Neutrophil (primary cell): ENCODE data around the gene RAMP3.

Experiments used
- H3K27ac ChIP-seq: fragments of 200-600 bp; sonication (generic); 2 replicates; pipeline ENCODE4 v1.5.1; 2016; ENCODE audit warnings: mild to moderate bottlenecking, moderate library complexity
- H3K27me3 ChIP-seq: fragments of 200-600 bp; sonication (generic); 2 replicates; pipeline ENCODE4 v1.6.0; 2016; ENCODE audit warnings: mild to moderate bottlenecking
- H3K36me3 ChIP-seq: fragments of 200-600 bp; sonication (generic); 2 replicates; pipeline ENCODE4 v1.5.1; 2017
- H3K4me1 ChIP-seq, 2 experiments: fragments of 200-600 bp in 1 of 2; sonication (generic) in 1 of 2; 1 replicate in 1 of 2; 2 replicates in 1 of 2; pipeline versions ENCODE4 v1.5.1 to v1.6.1; 2013 to 2016; ENCODE audit warnings: low read depth in 1 of 2, low read length in 1 of 2, mild to moderate bottlenecking in 1 of 2, moderate library complexity in 1 of 2; ENCODE audit not compliant: control insufficient read depth in 1 of 2, insufficient read depth in 1 of 2
- H3K4me3 ChIP-seq, 2 experiments: fragments of 200-600 bp in 1 of 2; sonication (generic) in 1 of 2; 1 replicate in 1 of 2; 2 replicates in 1 of 2; pipeline ENCODE4 v1.5.1; 2013 to 2016; ENCODE audit warnings: low read depth in 1 of 2, low read length in 1 of 2, mild to moderate bottlenecking in 1 of 2, moderate library complexity in 1 of 2
- H3K9me3 ChIP-seq: fragments of 200-600 bp; sonication (generic); 2 replicates; pipeline ENCODE4 v1.5.1; 2016
- TF ChIP-seq, protein P1 (sequence below): fragments of 200-600 bp; sonication (generic); IDR thresholded peaks from 2 replicates; pipeline ENCODE4 v1.5.1; 2016; ENCODE audit warnings: antibody characterized with exemption

RAMP3 gene

DNA sequence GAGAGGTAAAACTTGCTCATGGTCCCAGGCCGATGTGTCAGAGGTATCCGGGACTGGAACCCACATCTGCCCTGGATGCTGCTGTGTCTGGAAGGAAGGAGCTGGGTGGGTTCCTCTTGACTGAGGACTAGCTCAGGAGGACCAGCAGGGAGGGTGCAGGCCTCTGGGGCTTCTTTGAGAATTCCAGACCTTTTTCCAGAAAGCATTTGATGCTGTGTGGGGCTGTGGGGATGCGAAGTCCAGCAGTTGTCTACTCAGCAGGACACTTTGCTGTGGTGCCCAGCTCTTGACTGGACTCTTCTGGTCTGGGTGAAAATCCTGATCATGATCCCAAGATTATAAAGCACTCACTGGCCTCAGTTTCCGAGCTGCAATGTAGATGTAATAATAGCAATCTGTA, 1.7 kb downstream of the RAMP3 start:
- Histone ChIP-seq H3K27ac (no peak overlapping the region), H3K27me3 (peaks cover 45% of the 10 kb centered on the region), H3K4me1 (peaks cover 4 to 16% of the 10 kb centered on the region in 2 experiments), H3K36me3 (no peaks in the 10 kb centered on the region), H3K9me3 (no peaks in the 10 kb centered on the region), H3K4me3 (no peak overlapping the region)
- TF ChIP-seq, protein P1, sequence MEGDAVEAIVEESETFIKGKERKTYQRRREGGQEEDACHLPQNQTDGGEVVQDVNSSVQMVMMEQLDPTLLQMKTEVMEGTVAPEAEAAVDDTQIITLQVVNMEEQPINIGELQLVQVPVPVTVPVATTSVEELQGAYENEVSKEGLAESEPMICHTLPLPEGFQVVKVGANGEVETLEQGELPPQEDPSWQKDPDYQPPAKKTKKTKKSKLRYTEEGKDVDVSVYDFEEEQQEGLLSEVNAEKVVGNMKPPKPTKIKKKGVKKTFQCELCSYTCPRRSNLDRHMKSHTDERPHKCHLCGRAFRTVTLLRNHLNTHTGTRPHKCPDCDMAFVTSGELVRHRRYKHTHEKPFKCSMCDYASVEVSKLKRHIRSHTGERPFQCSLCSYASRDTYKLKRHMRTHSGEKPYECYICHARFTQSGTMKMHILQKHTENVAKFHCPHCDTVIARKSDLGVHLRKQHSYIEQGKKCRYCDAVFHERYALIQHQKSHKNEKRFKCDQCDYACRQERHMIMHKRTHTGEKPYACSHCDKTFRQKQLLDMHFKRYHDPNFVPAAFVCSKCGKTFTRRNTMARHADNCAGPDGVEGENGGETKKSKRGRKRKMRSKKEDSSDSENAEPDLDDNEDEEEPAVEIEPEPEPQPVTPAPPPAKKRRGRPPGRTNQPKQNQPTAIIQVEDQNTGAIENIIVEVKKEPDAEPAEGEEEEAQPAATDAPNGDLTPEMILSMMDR, result no peak

DNA sequence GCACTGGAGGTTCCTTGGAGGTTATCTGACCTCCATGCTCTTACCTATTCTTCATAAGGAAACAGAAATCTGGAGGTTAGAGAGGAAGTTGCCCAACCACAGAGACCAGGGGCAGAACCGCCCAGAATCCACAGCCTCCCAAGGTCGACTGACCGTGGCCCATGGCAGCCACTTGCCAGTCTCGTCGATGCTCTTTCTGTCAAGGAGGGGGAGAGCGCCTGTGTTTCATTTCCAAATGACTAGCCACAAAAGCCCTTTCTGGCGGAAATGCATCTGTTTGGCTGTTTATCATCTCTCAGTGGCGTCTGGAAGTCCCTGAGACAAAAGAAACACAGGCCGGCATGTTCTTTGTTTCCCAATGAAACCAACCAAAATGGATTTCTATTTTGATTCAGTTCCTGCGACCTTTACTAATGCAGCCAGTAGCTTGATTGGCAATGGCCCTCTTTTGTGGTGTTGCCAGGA, 2.9 kb downstream of the RAMP3 start:
- TF ChIP-seq, protein P1, result no peak
- no peak overlapping the region for H3K4me3 ChIP-seq
- H3K4me1 ChIP-seq, result peaks cover 4 to 16% of the 10 kb centered on the region in 2 experiments
- H3K9me3 ChIP-seq, result no peaks in the 10 kb centered on the region
- no peaks in the 10 kb centered on the region for H3K36me3 ChIP-seq
- H3K27ac ChIP-seq, result peak overlapping the region; percentile 30
- H3K27me3 ChIP-seq, result peaks cover 45% of the 10 kb centered on the region

DNA sequence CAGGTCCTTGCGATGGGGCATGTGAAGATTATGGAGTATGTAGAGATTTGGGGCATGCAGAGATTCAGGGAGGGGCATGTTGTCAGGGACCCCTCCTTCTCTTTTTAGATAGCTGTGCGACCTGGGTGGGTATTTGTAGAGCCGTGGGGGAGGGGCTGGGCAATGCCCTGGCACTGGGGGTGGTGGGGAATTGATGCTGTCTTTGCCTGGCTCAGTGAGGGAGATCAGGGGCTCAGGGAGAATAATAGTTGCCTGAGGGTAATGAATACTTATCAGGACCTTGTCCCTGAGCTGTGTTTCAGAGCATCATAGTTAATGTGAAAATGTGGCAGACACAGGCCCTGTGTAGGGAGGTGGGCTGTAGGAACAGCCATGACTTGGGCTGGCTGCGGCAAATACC, 3.5 kb downstream of the RAMP3 start:
- peaks cover 38% of the 10 kb centered on the region for H3K27me3 ChIP-seq
- peaks cover 4 to 16% of the 10 kb centered on the region in 2 experiments for H3K4me1 ChIP-seq
- H3K36me3 ChIP-seq, result no peaks in the 10 kb centered on the region
- no peak overlapping the region for H3K4me3 ChIP-seq
- TF ChIP-seq, protein P1, result no peak
- no peaks in the 10 kb centered on the region for H3K9me3 ChIP-seq
- H3K27ac ChIP-seq, result peak overlapping the region; percentile 49

DNA sequence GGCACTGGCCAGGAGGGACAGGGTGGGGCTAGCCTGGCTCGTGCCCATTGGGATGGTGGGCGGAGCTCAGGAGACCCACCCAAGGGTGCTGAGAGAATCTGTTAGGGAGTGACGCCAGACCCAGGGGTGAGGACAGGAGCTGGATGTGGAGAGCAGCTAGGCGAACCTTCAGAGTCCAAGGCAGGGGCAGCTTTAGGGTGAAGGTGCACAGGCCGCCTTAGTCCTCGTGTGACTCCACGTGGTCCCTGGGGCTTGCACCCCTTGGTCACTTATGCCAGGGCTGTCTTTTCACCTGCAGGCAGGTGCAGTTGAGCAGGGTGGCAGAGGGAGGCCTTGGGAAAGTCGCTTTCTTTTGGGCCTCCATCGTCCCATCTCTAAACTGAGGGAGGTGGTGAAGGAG, 4.3 kb downstream of the RAMP3 start:
- Histone ChIP-seq H3K9me3 (no peaks in the 10 kb centered on the region), H3K4me1 (peaks cover 4 to 16% of the 10 kb centered on the region in 2 experiments), H3K27me3 (peaks cover 31% of the 10 kb centered on the region), H3K4me3 (no peak overlapping the region), H3K36me3 (no peaks in the 10 kb centered on the region), H3K27ac (no peak overlapping the region)
- TF ChIP-seq, protein P1, result no peak

DNA sequence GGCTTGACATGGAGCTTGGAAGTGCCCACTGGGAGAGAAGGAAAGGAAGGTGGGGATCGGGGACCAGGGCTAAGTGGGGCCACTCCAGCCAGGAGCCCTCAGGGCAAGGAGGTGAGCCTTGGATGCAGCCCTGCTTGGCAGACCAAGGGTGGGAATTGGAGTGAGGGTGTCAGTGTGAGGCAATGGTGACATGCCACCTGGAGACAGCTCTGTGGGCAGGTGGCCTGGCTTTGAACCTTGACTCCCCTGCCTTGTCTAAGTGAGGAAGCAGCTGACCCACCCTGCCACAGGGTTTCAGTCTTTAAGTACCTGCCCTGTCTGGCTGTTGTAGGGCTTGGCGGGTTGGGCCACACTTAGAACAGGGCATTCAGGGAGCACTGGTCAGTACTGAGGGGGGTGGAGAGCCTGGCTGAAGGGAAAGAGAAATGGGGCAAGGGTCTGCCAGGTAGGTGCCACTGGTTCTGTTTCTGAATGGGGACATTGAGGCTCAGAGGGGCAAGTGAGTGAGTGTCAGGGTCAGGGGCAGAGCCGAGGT, 4.8 kb downstream of the RAMP3 start:
- no peak overlapping the region for H3K27ac ChIP-seq
- H3K9me3 ChIP-seq, result no peaks in the 10 kb centered on the region
- peaks cover 4 to 16% of the 10 kb centered on the region in 2 experiments for H3K4me1 ChIP-seq
- H3K27me3 ChIP-seq, result peaks cover 26% of the 10 kb centered on the region
- TF ChIP-seq, protein P1, result no peak
- H3K36me3 ChIP-seq, result no peaks in the 10 kb centered on the region
- H3K4me3 ChIP-seq, result no peak overlapping the region
